Smooth muscle cell of trachea (primary cell): ENCODE results near the gene CRYAA. TPM values are rescaled to one million over a fixed set of nuclear protein-coding genes. Genes with fewer than 3 reads are reported as not detected.

Experiments used
- total RNA-seq: library from RNA; depleted of rRNA; stranded (reverse); fragments of >200 nt; gene quantifications from 2 replicates; pipeline ENCODE4 v1.2.1, GENCODE V29; 2014

CRYAA gene, protein sequence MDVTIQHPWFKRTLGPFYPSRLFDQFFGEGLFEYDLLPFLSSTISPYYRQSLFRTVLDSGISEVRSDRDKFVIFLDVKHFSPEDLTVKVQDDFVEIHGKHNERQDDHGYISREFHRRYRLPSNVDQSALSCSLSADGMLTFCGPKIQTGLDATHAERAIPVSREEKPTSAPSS
- not detected in 2 replicates for total RNA-seq

DNA sequence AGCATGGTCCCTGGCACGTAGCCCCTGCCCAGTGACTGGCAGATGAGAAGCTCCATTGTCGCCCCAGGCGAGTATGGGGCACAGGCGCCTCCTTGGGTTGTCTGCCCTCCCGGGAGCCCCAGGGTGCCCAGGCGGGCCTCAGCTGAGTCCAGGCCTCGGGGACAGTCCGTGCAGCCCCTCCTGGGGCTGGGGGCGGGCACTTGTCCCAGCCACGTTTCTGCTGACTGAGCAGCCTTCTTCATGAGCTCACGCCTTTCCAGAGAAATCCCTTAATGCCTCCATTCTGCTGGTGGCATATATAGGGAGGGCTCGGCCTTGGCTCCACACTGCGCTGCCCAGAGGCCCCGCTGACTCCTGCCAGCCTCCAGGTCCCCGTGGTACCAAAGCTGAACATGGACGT, at the start of gene CRYAA:
TSS of gene CRYAA (plus strand) at position 301 of the 400 bp plus-strand sequence. CDS start at position 393, 92 bp downstream.

Other genes with a start within 250 kb of the CRYAA start
- gene ERVH48-1, start 243.4 kb upstream of the CRYAA start, total RNA-seq = not detected in 2 replicates
- 15.0 and 17.5 TPM in 2 replicates for gene PKNOX1, start 194.4 kb upstream of the CRYAA start, total RNA-seq
- gene CBS, start 93.2 kb upstream of the CRYAA start, total RNA-seq = 47.0 and 58.5 TPM in 2 replicates
- 15.7 and 36.9 TPM in 2 replicates for gene U2AF1, start 61.4 kb upstream of the CRYAA start, total RNA-seq